ENCODE results near the gene TBL1Y. TPM values are rescaled to one million over a fixed set of nuclear protein-coding genes. Genes with fewer than 3 reads are reported as not detected.

The TBL1Y gene
- total and polyA plus RNA-seq, 2 experiments from 2014 or later = 2.6 to 5.8 TPM

DNA sequence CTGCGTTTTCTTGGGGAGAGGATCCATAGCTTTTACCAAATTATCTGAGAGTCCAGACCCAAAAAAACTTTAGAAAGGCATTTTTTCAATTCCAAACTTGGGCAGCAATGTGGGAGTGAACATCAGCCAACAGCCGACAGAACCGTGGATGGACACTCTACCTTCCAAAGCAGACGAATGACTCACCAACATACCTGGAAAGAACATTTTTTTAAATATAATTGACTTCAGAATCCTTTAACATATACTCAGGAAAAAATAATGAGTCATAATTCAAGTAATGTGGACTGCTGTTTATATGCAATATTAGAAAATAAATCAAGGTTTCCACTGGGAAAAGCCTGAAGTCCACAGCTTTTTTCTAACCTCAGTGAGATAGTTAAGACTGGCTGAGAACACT lies 211.7 kb downstream of the TBL1Y start:
- Histone ChIP-seq H3K27me3 (ENCODE audit: insufficient read depth) (no peaks in the 10 kb centered on the region), H3F3A (replicated peaks; ENCODE audit: low read depth) (no peaks in the 10 kb centered on the region), H3K79me2 (replicated peaks; ENCODE audit: insufficient read depth) (no peaks in the 10 kb centered on the region), H3K4me3 (no peak overlapping the region), H3K4me2 (no peak overlapping the region), H4K20me1 (replicated peaks; ENCODE audit: insufficient read depth) (no peaks in the 10 kb centered on the region), H3K4me1 (ENCODE audit: insufficient read depth) (no peaks in the 10 kb centered on the region), H3K36me3 (ENCODE audit: insufficient read depth) (no peaks in the 10 kb centered on the region; the same call in 1 of the 2 replicates), H2AFZ (no peak overlapping the region), H3K27ac (ENCODE audit: low read depth) (no peak overlapping the region), H3K9me2 (ENCODE audit: insufficient read depth) (no peaks in the 10 kb centered on the region)
- TF ChIP-seq EZH2 (IDR thresholded peaks at IDR 0.05; ENCODE audit: low read depth, unreplicated experiment) (no peak), CREB1 (CRISPR knock-in tag; IDR thresholded peaks at IDR 0.05; ENCODE audit: low read depth) (no peak), POLR2AphosphoS5 (IDR thresholded peaks at IDR 0.05; ENCODE audit: low read depth) (no peak), ZNF331 (CRISPR knock-in tag; IDR thresholded peaks at IDR 0.05; ENCODE audit: low read depth) (no peak), STAT1 (IDR thresholded peaks at IDR 0.05; ENCODE audit: unreplicated experiment) (no peak), EZH2phosphoT487 (IDR thresholded peaks at IDR 0.05; ENCODE audit: unreplicated experiment) (no peak), JUNB (IDR thresholded peaks at IDR 0.05; ENCODE audit: unreplicated experiment) (no peak), ZNF114 (CRISPR knock-in tag; IDR thresholded peaks at IDR 0.05) (no peak), NANOG (IDR thresholded peaks at IDR 0.05; ENCODE audit: borderline replicate concordance) (no peak)
- TF ChIP-seq, protein P1, sequence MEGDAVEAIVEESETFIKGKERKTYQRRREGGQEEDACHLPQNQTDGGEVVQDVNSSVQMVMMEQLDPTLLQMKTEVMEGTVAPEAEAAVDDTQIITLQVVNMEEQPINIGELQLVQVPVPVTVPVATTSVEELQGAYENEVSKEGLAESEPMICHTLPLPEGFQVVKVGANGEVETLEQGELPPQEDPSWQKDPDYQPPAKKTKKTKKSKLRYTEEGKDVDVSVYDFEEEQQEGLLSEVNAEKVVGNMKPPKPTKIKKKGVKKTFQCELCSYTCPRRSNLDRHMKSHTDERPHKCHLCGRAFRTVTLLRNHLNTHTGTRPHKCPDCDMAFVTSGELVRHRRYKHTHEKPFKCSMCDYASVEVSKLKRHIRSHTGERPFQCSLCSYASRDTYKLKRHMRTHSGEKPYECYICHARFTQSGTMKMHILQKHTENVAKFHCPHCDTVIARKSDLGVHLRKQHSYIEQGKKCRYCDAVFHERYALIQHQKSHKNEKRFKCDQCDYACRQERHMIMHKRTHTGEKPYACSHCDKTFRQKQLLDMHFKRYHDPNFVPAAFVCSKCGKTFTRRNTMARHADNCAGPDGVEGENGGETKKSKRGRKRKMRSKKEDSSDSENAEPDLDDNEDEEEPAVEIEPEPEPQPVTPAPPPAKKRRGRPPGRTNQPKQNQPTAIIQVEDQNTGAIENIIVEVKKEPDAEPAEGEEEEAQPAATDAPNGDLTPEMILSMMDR (conservative IDR thresholded peaks at IDR 0.05; ENCODE audit: low read depth in 2 of 2) = no peak
- TF ChIP-seq, protein P2, sequence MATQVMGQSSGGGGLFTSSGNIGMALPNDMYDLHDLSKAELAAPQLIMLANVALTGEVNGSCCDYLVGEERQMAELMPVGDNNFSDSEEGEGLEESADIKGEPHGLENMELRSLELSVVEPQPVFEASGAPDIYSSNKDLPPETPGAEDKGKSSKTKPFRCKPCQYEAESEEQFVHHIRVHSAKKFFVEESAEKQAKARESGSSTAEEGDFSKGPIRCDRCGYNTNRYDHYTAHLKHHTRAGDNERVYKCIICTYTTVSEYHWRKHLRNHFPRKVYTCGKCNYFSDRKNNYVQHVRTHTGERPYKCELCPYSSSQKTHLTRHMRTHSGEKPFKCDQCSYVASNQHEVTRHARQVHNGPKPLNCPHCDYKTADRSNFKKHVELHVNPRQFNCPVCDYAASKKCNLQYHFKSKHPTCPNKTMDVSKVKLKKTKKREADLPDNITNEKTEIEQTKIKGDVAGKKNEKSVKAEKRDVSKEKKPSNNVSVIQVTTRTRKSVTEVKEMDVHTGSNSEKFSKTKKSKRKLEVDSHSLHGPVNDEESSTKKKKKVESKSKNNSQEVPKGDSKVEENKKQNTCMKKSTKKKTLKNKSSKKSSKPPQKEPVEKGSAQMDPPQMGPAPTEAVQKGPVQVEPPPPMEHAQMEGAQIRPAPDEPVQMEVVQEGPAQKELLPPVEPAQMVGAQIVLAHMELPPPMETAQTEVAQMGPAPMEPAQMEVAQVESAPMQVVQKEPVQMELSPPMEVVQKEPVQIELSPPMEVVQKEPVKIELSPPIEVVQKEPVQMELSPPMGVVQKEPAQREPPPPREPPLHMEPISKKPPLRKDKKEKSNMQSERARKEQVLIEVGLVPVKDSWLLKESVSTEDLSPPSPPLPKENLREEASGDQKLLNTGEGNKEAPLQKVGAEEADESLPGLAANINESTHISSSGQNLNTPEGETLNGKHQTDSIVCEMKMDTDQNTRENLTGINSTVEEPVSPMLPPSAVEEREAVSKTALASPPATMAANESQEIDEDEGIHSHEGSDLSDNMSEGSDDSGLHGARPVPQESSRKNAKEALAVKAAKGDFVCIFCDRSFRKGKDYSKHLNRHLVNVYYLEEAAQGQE (IDR thresholded peaks at IDR 0.05; ENCODE audit: unreplicated experiment) = no peak
- TF ChIP-seq, protein P3, sequence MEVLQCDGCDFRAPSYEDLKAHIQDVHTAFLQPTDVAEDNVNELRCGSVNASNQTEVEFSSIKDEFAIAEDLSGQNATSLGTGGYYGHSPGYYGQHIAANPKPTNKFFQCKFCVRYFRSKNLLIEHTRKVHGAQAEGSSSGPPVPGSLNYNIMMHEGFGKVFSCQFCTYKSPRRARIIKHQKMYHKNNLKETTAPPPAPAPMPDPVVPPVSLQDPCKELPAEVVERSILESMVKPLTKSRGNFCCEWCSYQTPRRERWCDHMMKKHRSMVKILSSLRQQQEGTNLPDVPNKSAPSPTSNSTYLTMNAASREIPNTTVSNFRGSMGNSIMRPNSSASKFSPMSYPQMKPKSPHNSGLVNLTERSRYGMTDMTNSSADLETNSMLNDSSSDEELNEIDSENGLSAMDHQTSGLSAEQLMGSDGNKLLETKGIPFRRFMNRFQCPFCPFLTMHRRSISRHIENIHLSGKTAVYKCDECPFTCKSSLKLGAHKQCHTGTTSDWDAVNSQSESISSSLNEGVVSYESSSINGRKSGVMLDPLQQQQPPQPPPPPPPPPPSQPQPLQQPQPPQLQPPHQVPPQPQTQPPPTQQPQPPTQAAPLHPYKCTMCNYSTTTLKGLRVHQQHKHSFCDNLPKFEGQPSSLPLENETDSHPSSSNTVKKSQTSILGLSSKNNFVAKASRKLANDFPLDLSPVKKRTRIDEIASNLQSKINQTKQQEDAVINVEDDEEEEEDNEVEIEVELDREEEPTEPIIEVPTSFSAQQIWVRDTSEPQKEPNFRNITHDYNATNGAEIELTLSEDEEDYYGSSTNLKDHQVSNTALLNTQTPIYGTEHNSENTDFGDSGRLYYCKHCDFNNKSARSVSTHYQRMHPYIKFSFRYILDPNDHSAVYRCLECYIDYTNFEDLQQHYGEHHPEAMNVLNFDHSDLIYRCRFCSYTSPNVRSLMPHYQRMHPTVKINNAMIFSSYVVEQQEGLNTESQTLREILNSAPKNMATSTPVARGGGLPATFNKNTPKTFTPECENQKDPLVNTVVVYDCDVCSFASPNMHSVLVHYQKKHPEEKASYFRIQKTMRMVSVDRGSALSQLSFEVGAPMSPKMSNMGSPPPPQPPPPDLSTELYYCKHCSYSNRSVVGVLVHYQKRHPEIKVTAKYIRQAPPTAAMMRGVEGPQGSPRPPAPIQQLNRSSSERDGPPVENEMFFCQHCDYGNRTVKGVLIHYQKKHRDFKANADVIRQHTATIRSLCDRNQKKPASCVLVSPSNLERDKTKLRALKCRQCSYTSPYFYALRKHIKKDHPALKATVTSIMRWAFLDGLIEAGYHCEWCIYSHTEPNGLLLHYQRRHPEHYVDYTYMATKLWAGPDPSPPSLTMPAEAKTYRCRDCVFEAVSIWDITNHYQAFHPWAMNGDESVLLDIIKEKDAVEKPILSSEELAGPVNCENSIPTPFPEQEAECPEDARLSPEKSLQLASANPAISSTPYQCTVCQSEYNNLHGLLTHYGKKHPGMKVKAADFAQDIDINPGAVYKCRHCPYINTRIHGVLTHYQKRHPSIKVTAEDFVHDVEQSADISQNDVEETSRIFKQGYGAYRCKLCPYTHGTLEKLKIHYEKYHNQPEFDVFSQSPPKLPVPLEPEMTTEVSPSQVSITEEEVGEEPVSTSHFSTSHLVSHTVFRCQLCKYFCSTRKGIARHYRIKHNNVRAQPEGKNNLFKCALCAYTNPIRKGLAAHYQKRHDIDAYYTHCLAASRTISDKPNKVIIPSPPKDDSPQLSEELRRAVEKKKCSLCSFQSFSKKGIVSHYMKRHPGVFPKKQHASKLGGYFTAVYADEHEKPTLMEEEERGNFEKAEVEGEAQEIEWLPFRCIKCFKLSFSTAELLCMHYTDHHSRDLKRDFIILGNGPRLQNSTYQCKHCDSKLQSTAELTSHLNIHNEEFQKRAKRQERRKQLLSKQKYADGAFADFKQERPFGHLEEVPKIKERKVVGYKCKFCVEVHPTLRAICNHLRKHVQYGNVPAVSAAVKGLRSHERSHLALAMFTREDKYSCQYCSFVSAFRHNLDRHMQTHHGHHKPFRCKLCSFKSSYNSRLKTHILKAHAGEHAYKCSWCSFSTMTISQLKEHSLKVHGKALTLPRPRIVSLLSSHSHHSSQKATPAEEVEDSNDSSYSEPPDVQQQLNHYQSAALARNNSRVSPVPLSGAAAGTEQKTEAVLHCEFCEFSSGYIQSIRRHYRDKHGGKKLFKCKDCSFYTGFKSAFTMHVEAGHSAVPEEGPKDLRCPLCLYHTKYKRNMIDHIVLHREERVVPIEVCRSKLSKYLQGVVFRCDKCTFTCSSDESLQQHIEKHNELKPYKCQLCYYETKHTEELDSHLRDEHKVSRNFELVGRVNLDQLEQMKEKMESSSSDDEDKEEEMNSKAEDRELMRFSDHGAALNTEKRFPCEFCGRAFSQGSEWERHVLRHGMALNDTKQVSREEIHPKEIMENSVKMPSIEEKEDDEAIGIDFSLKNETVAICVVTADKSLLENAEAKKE (CRISPR knock-in tag; IDR thresholded peaks at IDR 0.05) = no peak
- TF ChIP-seq, protein P4, sequence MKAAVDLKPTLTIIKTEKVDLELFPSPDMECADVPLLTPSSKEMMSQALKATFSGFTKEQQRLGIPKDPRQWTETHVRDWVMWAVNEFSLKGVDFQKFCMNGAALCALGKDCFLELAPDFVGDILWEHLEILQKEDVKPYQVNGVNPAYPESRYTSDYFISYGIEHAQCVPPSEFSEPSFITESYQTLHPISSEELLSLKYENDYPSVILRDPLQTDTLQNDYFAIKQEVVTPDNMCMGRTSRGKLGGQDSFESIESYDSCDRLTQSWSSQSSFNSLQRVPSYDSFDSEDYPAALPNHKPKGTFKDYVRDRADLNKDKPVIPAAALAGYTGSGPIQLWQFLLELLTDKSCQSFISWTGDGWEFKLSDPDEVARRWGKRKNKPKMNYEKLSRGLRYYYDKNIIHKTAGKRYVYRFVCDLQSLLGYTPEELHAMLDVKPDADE (IDR thresholded peaks at IDR 0.05) = no peak
- H3K4me3 Mint-ChIP-seq = no peak overlapping the region
- no peaks in the 10 kb centered on the region for H3K36me3 Mint-ChIP-seq (ENCODE audit: low read depth)
- ATAC-seq (no peak), DNase-seq (ENCODE audit: low spot score) (no peak)
- H3K9me3 Mint-ChIP-seq = no peaks in the 10 kb centered on the region
- peaks cover 1% of the 10 kb centered on the region for H3K27me3 Mint-ChIP-seq (ENCODE audit: insufficient read depth, low read depth, poor library complexity)
- H3K4me1 Mint-ChIP-seq = peaks cover 5% of the 10 kb centered on the region; the same call in 2 of the 3 replicates
- no peak overlapping the region for H3K27ac Mint-ChIP-seq

Measured in GM23338 (cell line).